ENCODE measurements around the gene DRC7. TPM values are rescaled to one million over a fixed set of nuclear protein-coding genes. Genes with fewer than 3 reads are reported as not detected.

DRC7 gene
- total RNA-seq, 1 donor from 2014 or later = not detected

GRCh38 chr16:57755726-57756423 is 61.3 kb downstream of the DRC7 start:
- H3K4me1 ChIP-seq = peaks cover 8% of the 10 kb centered on the region
- intact Hi-C loops (cut with DNase I) = loop anchor here (5.0 to 10.0 kb wide), 2 partner anchors 106 to 239 kb away; no protein-coding TSS in a partner anchor
- H3K4me3 ChIP-seq = no peak overlapping the region
- no peaks in the 10 kb centered on the region for H3K27me3 ChIP-seq
- TF ChIP-seq POLR2AphosphoS5 (IDR thresholded peaks at IDR 0.05; ENCODE audit: insufficient read depth in 1 of 2, low read depth in 1 of 2) (no peak), POLR2A (IDR thresholded peaks at IDR 0.05) (no peak), CTCF (IDR thresholded peaks at IDR 0.05) (no peak)
- no peaks in the 10 kb centered on the region for H3K9me3 ChIP-seq
- no peaks in the 10 kb centered on the region for H3K36me3 ChIP-seq
- no peak for DNase-seq (ENCODE audit: extremely low spot score in 2 of 2)
- H3K27ac ChIP-seq = no peak overlapping the region

GRCh38 chr16:57756424-57757325 is 62.1 kb downstream of the DRC7 start:
- intact Hi-C loops (cut with DNase I) = loop anchor here (5.0 to 10.0 kb wide), 2 partner anchors 106 to 238 kb away; no protein-coding TSS in a partner anchor
- Histone ChIP-seq H3K27ac (no peak overlapping the region), H3K27me3 (no peaks in the 10 kb centered on the region), H3K9me3 (no peaks in the 10 kb centered on the region), H3K4me1 (peaks cover 8% of the 10 kb centered on the region), H3K4me3 (no peak overlapping the region), H3K36me3 (peaks cover 0 to 5% of the 10 kb centered on the region in 2 donors)
- TF ChIP-seq CTCF (IDR thresholded peaks at IDR 0.05) (no peak), POLR2AphosphoS5 (IDR thresholded peaks at IDR 0.05; ENCODE audit: insufficient read depth in 1 of 2, low read depth in 1 of 2) (no peak), POLR2A (IDR thresholded peaks at IDR 0.05) (no peak)
- DNase-seq (ENCODE audit: extremely low spot score in 2 of 2) = no peak

GRCh38 chr16:57757326-57757786 is 62.8 kb downstream of the DRC7 start:
- H3K36me3 ChIP-seq = peaks cover 0 to 5% of the 10 kb centered on the region in 2 donors
- intact Hi-C loops (cut with DNase I) = loop anchor here (5.0 to 10.0 kb wide), 2 partner anchors 105 to 237 kb away; no protein-coding TSS in a partner anchor

GRCh38 chr16:57757883-57758282 is 63.3 kb downstream of the DRC7 start:
- TF ChIP-seq POLR2A (IDR thresholded peaks at IDR 0.05) (no peak), POLR2AphosphoS5 (IDR thresholded peaks at IDR 0.05; ENCODE audit: insufficient read depth in 1 of 2, low read depth in 1 of 2) (no peak), CTCF (IDR thresholded peaks at IDR 0.05) (no peak)
- H3K4me3 ChIP-seq = no peak overlapping the region
- no peaks in the 10 kb centered on the region for H3K9me3 ChIP-seq
- no peak overlapping the region for H3K27ac ChIP-seq
- peaks cover 8% of the 10 kb centered on the region for H3K4me1 ChIP-seq
- H3K27me3 ChIP-seq = no peaks in the 10 kb centered on the region
- H3K36me3 ChIP-seq = peaks cover 0 to 5% of the 10 kb centered on the region in 2 donors
- intact Hi-C loops (cut with DNase I) = loop anchor here (5.0 to 10.0 kb wide), 2 partner anchors 104 to 237 kb away; no protein-coding TSS in a partner anchor
- DNase-seq (ENCODE audit: extremely low spot score in 2 of 2) = no peak

More at GRCh38 chr16:57757326-57757786, 62.8 kb downstream of the DRC7 start:
- Histone ChIP-seq H3K4me3 (no peak overlapping the region), H3K27me3 (no peaks in the 10 kb centered on the region), H3K4me1 (peaks cover 8% of the 10 kb centered on the region), H3K27ac (no peak overlapping the region), H3K9me3 (no peaks in the 10 kb centered on the region)
- TF ChIP-seq CTCF (IDR thresholded peaks at IDR 0.05) = peak; percentile 93 to 97 (median 94)
- TF ChIP-seq POLR2AphosphoS5 (IDR thresholded peaks at IDR 0.05; ENCODE audit: insufficient read depth in 1 of 2, low read depth in 1 of 2) = peak in 1 of 2 donors; percentile 44
- TF ChIP-seq POLR2A (IDR thresholded peaks at IDR 0.05) = no peak
- no peak for DNase-seq (ENCODE audit: extremely low spot score in 2 of 2)
